ENCODE results near the gene SAMD10. TPM values are rescaled to one million over a fixed set of nuclear protein-coding genes. Genes with fewer than 3 reads are reported as not detected.

Gene SAMD10
- total and polyA plus RNA-seq, 12 donors, result 3.4 to 8.8 (median 4.0) TPM

DNA sequence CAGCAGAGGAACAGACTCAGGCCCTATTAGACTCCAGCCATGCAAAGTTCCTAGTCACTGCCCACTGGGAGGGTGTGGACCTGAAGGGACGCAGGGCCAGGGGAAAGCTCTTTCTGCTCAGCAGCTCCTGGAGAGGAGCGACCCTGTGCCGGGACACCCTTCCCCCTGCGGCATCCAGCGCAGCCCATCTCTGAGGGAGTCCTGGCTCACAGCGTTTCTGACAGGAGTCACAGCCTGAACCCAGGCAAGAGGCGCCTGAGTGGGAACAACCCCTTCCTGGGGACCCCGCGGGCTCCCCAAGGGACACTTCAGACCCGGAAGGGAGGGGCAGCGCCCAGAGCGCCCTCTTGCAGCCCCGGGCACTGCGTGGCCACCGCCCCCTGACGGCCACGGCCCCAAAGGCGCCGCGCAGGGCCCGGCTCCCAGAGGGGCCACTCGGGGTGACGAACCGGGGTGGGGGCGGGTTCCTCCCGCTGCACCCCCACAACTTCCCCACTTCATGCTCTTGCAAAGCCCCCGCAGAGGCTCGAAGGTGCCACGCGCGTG is 24.1 kb downstream of the SAMD10 start:
- peak overlapping the region; percentile 76 to 100 (median 96) for H3K4me3 ChIP-seq
- peaks cover 29 to 72% (median 66%) of the 10 kb centered on the region in 9 donors for H3K4me1 ChIP-seq
- peak overlapping the region; percentile 92 to 98 (median 96) for H3K27ac ChIP-seq
- no peaks in the 10 kb centered on the region for H3K9me3 ChIP-seq
- H3K36me3 ChIP-seq, result peaks cover 0 to 17% (median 0%) of the 10 kb centered on the region in 9 donors
- intact Hi-C loops (cut with DNase I), result loop anchor here in 2 of 10 donors (5.0 kb wide), 2 partner anchors 58 to 403 kb away; partner anchors contain the start of genes DNAJC5 (in 1 of the 2) and FNDC11 (in 1 of the 2)
- DNase-seq (peak in 1 of 2 donors; percentile 65), ATAC-seq (peak; percentile 16 to 44 (median 26))
- H3K27me3 ChIP-seq, result no peaks in the 10 kb centered on the region
- 0% methylated on average over 30 to 31 of the region's 31 CpGs for WGBS, 2 donors
- TF ChIP-seq, protein P1, sequence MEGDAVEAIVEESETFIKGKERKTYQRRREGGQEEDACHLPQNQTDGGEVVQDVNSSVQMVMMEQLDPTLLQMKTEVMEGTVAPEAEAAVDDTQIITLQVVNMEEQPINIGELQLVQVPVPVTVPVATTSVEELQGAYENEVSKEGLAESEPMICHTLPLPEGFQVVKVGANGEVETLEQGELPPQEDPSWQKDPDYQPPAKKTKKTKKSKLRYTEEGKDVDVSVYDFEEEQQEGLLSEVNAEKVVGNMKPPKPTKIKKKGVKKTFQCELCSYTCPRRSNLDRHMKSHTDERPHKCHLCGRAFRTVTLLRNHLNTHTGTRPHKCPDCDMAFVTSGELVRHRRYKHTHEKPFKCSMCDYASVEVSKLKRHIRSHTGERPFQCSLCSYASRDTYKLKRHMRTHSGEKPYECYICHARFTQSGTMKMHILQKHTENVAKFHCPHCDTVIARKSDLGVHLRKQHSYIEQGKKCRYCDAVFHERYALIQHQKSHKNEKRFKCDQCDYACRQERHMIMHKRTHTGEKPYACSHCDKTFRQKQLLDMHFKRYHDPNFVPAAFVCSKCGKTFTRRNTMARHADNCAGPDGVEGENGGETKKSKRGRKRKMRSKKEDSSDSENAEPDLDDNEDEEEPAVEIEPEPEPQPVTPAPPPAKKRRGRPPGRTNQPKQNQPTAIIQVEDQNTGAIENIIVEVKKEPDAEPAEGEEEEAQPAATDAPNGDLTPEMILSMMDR (IDR thresholded peaks at IDR 0.05), result peak in 8 of 9 donors; percentile 15 to 70 (median 49)

DNA sequence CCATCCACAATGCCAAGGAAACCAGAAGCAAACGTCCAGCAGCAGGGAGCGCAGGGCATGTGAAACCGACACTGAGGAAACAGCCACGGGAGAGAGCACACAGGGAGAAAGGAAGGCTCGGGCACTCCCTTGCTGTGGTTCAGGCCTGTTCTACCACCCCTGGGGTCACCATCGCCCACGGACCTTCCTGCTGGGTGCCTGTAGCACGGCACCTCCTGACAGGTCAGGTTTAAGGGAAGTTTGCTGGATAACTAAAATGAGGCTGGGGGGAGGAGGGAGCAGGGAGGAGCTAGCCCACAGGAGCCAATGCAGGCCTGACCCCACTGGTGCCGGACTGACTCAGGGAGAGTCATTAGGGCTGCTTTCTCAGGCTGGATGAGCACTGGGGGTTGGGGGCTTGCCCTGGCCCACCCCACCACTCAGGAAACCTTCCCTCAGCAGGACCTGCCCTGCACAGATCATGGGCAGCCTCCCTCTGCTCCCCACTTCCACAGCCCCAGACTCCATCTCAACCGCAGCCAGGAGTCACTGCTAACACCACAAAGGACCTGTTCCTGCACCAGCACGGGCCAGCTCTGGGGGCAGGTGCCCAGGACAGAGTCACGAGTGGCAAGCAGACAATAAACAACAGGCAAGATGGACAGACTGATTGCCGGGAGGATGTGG is 25.5 kb downstream of the SAMD10 start:
- no peaks in the 10 kb centered on the region for H3K27me3 ChIP-seq
- DNase-seq, result no peak

DNA sequence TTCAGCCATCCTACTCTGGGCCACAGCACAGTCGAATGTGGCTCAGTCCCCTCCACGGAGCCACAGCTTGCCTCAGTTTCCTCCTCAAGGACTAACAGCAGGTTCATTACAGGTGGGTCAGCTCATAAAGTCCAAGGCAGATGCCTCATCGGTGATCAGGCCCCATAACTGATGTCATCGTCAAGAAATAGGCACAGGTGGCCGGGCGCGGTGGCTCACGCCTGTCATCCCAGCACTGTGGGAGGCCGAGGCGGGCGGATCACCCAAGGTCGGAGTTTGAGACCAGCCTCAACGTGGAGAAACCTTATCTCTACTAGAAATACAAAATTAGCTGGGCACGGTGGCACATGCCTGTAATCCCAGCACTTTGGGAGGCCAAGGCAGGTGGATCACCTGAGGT is 26.7 kb downstream of the SAMD10 start:
- ATAC-seq (no peak), DNase-seq (no peak)
- intact Hi-C loops (cut with DNase I), result no loop called here
- TF ChIP-seq, protein P1 (IDR thresholded peaks at IDR 0.05), result no peak
- 58 to 72% methylated on average over 14 of the region's 14 CpGs for WGBS, 2 donors
- peaks cover 0 to 3% (median 0%) of the 10 kb centered on the region in 9 donors for H3K36me3 ChIP-seq
- no peak overlapping the region for H3K4me3 ChIP-seq
- peak overlapping the region; percentile 34 to 98 (median 93) for H3K27ac ChIP-seq
- H3K4me1 ChIP-seq, result peaks cover 38 to 92% (median 89%) of the 10 kb centered on the region in 9 donors
- no peaks in the 10 kb centered on the region for H3K9me3 ChIP-seq
- no peaks in the 10 kb centered on the region for H3K27me3 ChIP-seq

More for the DNA sequence above, 25.5 kb downstream of the SAMD10 start:
- WGBS, 2 donors, result 47 to 52% methylated on average over 13 of the region's 13 CpGs
- H3K4me3 ChIP-seq, result peak overlapping the region in 5 of 10 donors; percentile 3 to 100 (median 86)
- H3K4me1 ChIP-seq, result peaks cover 30 to 86% (median 81%) of the 10 kb centered on the region in 9 donors
- peaks cover 0 to 5% (median 0%) of the 10 kb centered on the region in 9 donors for H3K36me3 ChIP-seq
- H3K9me3 ChIP-seq, result no peaks in the 10 kb centered on the region
- intact Hi-C loops (cut with DNase I), result no loop called here
- H3K27ac ChIP-seq, result peak overlapping the region in 8 of 10 donors; percentile 17 to 98 (median 95)
- TF ChIP-seq, protein P1 (IDR thresholded peaks at IDR 0.05), result no peak
- ATAC-seq, result no peak

DNA sequence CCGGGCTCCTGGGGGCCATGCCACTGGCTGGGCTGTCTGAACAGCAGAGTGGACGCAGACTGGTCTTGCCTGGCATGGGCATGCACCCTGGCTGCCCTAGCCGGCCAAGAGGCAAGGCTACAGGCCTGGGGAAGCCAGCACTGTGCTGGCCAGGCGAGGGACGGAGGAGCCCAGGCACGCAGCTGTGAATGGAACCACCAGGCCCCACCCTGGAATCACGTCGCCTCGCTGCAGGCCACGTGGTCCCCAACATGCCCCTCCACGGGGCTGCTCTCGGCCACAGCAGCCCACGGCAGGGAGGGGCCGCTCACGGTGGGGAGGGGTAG is 27.3 kb downstream of the SAMD10 start:
- ATAC-seq (no peak), DNase-seq (no peak)
- no peaks in the 10 kb centered on the region for H3K27me3 ChIP-seq
- peaks cover 0 to 3% (median 0%) of the 10 kb centered on the region in 9 donors for H3K36me3 ChIP-seq
- H3K4me1 ChIP-seq, result peaks cover 44 to 92% (median 89%) of the 10 kb centered on the region in 9 donors
- intact Hi-C loops (cut with DNase I), result no loop called here
- peak overlapping the region; percentile 34 to 98 (median 93) for H3K27ac ChIP-seq
- peak overlapping the region in 1 of 10 donors; percentile 46 for H3K4me3 ChIP-seq
- TF ChIP-seq, protein P1 (IDR thresholded peaks at IDR 0.05), result no peak
- no peaks in the 10 kb centered on the region for H3K9me3 ChIP-seq
- WGBS, 2 donors, result 44 to 46% methylated on average over 15 of the region's 15 CpGs

Measured in heart right ventricle (tissue), 16 donors.